Right cardiac atrium (tissue), 5 donors: ENCODE measurements around the gene SERINC4. TPM values are rescaled to one million over a fixed set of nuclear protein-coding genes. Genes with fewer than 3 reads are reported as not detected.
A peak's percentile ranks its signal among the peaks of the same experiment; 100 is the strongest.
"Not testable (repeated sequence)": the region's sequence is repeated elsewhere in the genome, so short reads cannot be mapped to it uniquely, and the experiment has no call there.

Experiments used
- ATAC-seq, 2 donors: fragments of 200-7000 bp; cut with Tn5 transposase; one replicate each; pipeline versions ENCODE4 v1.8.0 to v1.9.1; 2020; ENCODE audit warnings: moderate library complexity in 2 of 2, mild to moderate bottlenecking in 1 of 2
- DNase-seq, 3 donors: peaks; one replicate each; pipeline ENCODE4 v3.0.0-alpha.2; 2020
- H3K27ac ChIP-seq: one replicate; pipeline ENCODE4 v1.5.1; 2013; ENCODE audit warnings: mild to moderate bottlenecking, low read length, control low read depth, moderate library complexity
- H3K27me3 ChIP-seq: one replicate; pipeline ENCODE4 v1.6.1; 2013; ENCODE audit not compliant: control insufficient read depth, insufficient read depth
- H3K4me1 ChIP-seq: one replicate; pipeline ENCODE4 v1.6.1; 2013; ENCODE audit warnings: low read length; ENCODE audit not compliant: control insufficient read depth, insufficient read depth
- H3K4me3 ChIP-seq: one replicate; pipeline ENCODE4 v1.5.1; 2013; ENCODE audit warnings: low read length, control low read depth
- H3K9me3 ChIP-seq: one replicate; pipeline ENCODE4 v1.6.1; 2013; ENCODE audit warnings: low read length; ENCODE audit not compliant: control insufficient read depth
- WGBS: extraction: QIAGEN DNeasy Blood & Tissue Kit; methylation state at CpG from one replicate; pipeline ENCODE4 v1.1.7; 2013; 5-methylcytosine and 5-hydroxymethylcytosine counted together
- intact Hi-C, 4 donors: fragments of 100-400 bp; cut with DNase I; formaldehyde crosslinking; loops; one replicate each; pipeline versions ENCODE4 v1.11.0 to v1.14.0; 2022 to 2023
- microRNA-seq, 2 donors: library from miRNA; unstranded; fragments of <30 nt; microRNA quantifications; one replicate each; pipeline ENCODE4 v1.2.0, GENCODE V29; 2020 to 2021
- polyA plus RNA-seq: library from polyadenylated mRNA; stranded (reverse); fragments of 200-250 nt; gene quantifications from one replicate; pipeline ENCODE4 v1.2.3, GENCODE V29; 2013
- total RNA-seq, 4 donors: library from RNA; stranded (reverse); fragmentation: NEBNext Ultra II Directional; extraction: Animal tissue kit (Norgen Biotek cat#: 25700); gene quantifications; one replicate each; pipeline ENCODE4 v1.2.1, GENCODE V29; 2021
- donor health status: healthy with polysubstance abuse.
- donor health status: DM: no; HTN: yes; CAD: no.
- donor health status: DM: no; HTN: no; CAD: no.
- donor health status: DM: no; HTN: yes; CAD: no; lungs with severe emphysema.
- donor health status: DM: yes; HTN: yes; CAD: no.

SERINC4 gene
- total and polyA plus RNA-seq, 5 donors, result 0.12 to 0.41 (median 0.27) TPM; not detected in 1

DNA sequence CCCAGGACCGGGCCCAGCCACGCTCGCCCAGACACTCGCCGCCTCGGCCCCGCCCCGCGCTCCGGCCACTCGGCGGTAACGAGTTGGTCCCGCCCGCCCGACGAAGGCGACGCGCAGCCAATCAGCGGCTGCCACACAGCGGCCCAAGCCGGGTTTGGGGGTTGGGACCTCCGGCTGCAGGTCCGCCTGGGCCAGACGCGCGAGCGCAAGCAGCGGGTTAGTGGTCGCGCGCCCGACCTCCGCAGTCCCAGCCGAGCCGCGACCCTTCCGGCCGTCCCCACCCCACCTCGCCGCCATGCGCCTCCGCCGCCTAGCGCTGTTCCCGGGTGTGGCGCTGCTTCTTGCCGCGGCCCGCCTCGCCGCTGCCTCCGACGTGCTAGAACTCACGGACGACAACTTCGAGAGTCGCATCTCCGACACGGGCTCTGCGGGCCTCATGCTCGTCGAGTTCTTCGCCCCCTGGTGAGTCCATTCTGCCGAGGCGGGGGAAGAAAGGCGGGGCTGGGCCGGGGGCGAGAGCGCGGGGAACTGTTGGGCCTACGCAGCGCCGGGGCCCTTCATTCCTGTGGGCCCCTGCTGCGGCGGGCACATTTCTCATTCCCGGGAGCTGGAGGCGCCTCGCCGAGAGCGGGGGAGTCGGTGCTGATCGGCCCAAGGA is 53.6 kb downstream of the SERINC4 start, which contains the start of gene PDIA3:
PDIA3 (plus strand) TSS at position 194 of the 658 bp plus-strand sequence; CDS start at position 296, 102 bp downstream.
- intact Hi-C loops, H3K4me1 ChIP-seq, H3K9me3 ChIP-seq, H3K27me3 ChIP-seq: not testable (repeated sequence)
- DNase-seq (peak; percentile 95 to 97 (median 97)), ATAC-seq (peak; percentile 99)
- Histone ChIP-seq H3K4me3 (peak within 1 kb of the TSS; percentile 60), H3K27ac (peak within 1 kb of the TSS; percentile 86)
- under 1% methylated on average over 84 of the region's 84 CpGs for WGBS

Small RNA genes lying within 50 kb of the gene (microRNA-seq; reads per million reads assigned to microRNA genes)
- gene MIR1282, result 0 reads per million in 2 donors

Other genes starting within 250 kb of the SERINC4 start
- 10 to 100 TPM; 17.6 to 26.7 (median 22.3) TPM for gene PPIP5K1, start 210.0 kb downstream of the SERINC4 start, total RNA-seq
- 6.8 TPM for gene PPIP5K1, start 210.0 kb downstream of the SERINC4 start, polyA plus RNA-seq
- gene CKMT1B, start 206.2 kb downstream of the SERINC4 start, total RNA-seq, result 1 to 10 TPM in 1 of 4 donors, under 1 TPM in 3; 0.40 to 1.2 (median 0.57) TPM
- 2.7 TPM for gene CKMT1B, start 206.2 kb downstream of the SERINC4 start, polyA plus RNA-seq
- under 1 TPM in 2 of 4 donors, not detected in 2; 0.11 to 0.34 TPM for gene STRC, start 181.4 kb downstream of the SERINC4 start, total RNA-seq
- 0.09 TPM for gene STRC, start 181.4 kb downstream of the SERINC4 start, polyA plus RNA-seq
- gene CATSPER2, start 151.4 kb downstream of the SERINC4 start, total RNA-seq, result 1 to 10 TPM; 1.2 to 2.0 (median 1.6) TPM
- gene CATSPER2, start 151.4 kb downstream of the SERINC4 start, polyA plus RNA-seq, result 2.5 TPM
- gene CKMT1A, start 106.4 kb downstream of the SERINC4 start, total RNA-seq, result under 1 TPM in 3 of 4 donors, not detected in 1; 0.40 to 0.50 (median 0.43) TPM
- 1.8 TPM for gene CKMT1A, start 106.4 kb downstream of the SERINC4 start, polyA plus RNA-seq
- gene PDIA3, start 53.8 kb downstream of the SERINC4 start, total RNA-seq, result 100 to 1,000 TPM; 151 to 251 (median 216) TPM
- 156 TPM for gene PDIA3, start 53.8 kb downstream of the SERINC4 start, polyA plus RNA-seq
- gene ELL3, start 23.3 kb downstream of the SERINC4 start, total RNA-seq, result 1 to 10 TPM; 1.6 to 2.8 (median 1.9) TPM
- 1.1 TPM for gene ELL3, start 23.3 kb downstream of the SERINC4 start, polyA plus RNA-seq
- gene SERF2, start 7.9 kb downstream of the SERINC4 start, total RNA-seq, result 1,000 to 10,000 TPM in 1 of 4 donors, 100 to 1,000 TPM in 3; 889 to 1,080 (median 940) TPM
- 2,656 TPM for gene SERF2, start 7.9 kb downstream of the SERINC4 start, polyA plus RNA-seq
- gene HYPK, start 379 bp upstream of the SERINC4 start, total RNA-seq, result 10 to 100 TPM in 3 of 4 donors, 1 to 10 TPM in 1; 9.6 to 16.0 (median 14.5) TPM
- gene HYPK, start 379 bp upstream of the SERINC4 start, polyA plus RNA-seq, result 37.9 TPM
- 10 to 100 TPM; 17.4 to 21.2 (median 19.3) TPM for gene MFAP1, start 24.5 kb upstream of the SERINC4 start, total RNA-seq
- 19.7 TPM for gene MFAP1, start 24.5 kb upstream of the SERINC4 start, polyA plus RNA-seq
- gene WDR76, start 26.8 kb upstream of the SERINC4 start, total RNA-seq, result 1 to 10 TPM; 2.9 to 3.4 (median 3.0) TPM
- gene WDR76, start 26.8 kb upstream of the SERINC4 start, polyA plus RNA-seq, result 0.97 TPM